ENCODE results near the gene TPRX1.
"Not testable (repeated sequence)": the region's sequence is repeated elsewhere in the genome, so short reads cannot be mapped to it uniquely, and the experiment has no call there.

Gene TPRX1, protein sequence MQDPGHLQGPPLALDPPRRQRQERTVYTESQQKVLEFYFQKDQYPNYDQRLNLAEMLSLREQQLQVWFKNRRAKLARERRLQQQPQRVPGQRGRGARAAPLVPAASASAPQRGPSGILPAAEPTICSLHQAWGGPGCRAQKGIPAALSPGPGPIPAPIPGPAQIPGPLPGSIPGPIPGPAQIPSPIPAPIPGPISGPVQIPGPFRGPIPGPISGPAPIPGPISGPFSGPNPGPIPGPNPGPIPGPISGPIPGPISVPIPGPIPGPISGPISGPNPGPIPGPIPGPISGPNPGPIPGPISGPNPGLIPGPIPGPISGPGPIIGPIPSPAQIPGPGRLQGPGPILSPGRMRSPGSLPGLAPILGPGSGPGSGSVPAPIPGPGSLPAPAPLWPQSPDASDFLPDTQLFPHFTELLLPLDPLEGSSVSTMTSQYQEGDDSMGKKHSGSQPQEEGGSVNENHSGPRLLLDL

DNA sequence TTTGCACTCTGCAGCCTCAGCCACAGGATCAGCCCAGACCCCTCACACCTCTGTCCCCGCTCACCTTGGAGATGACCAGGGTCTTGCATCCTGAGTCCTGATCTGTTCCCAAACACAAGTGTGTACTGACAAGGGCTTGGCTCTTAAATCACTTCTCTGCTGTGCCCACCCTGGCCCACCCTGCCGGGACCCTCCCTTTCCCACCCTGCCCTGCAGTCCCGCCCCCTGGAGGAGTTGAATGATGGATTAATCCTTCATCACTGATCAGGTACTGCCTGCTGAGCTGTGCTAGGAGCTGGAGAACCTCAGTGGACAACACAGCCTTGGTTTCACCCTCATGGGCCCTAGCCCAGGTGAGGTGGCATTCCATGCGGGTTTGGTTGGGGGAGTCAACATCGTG is at the start of gene TPRX1:
TPRX1 (minus strand) TSS at position 101 of the 400 bp plus-strand sequence; CDS start at position 89, 12 bp downstream.
- not testable (repeated sequence) for DNase-seq

DNA sequence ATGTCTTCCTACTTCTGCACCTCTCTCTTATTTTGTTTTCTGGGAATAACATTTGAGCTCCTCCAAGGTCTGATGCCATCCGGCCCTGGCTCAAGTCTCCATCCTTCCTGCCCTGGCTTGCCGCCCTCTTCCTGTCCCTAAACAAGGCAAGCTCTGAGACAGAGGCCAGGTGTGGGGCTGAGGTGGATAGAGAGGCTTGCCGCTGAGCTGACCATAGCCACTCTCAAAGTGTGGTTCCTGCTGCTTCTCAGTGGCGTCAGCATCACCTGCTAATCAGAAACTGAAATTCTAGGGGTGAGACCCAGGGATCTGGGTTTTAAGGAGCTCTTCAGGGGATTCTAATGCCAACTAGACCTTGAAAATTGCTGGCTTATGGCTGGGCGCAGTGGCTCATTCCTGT is 48.7 kb upstream of the TPRX1 start:
- no peak for DNase-seq

DNA sequence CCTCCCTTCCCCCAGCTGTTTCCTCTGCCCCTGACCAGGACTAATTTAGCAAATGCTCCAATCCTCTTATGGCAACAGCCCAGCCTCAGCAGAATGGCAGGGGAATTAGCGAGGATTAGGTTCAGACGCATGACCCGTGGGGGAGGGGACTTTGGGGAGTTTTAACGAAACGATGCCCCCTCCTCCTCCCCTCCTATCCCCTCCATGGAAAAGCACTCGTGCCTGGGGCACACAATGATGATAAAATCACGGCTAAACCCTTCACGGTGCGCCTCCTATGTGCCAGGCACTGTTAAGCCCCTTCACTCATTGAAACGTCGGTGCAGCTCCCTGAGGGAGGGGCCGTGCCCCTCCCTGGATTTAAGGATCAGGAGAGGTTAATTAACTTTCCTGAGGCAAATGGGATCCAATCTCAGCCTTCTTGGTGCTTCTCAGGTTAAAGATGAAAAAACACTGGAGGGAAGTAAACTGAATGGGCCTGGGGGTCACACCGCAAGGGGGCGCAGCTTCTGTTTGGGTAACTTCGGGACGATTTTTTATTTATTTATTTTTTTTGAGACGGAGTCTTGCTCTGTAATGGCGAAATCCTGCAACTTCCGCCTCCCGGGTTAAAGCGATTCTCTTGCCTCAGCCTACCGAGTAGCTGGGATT is 44.6 kb upstream of the TPRX1 start:
- DNase-seq = peak; percentile 94

DNA sequence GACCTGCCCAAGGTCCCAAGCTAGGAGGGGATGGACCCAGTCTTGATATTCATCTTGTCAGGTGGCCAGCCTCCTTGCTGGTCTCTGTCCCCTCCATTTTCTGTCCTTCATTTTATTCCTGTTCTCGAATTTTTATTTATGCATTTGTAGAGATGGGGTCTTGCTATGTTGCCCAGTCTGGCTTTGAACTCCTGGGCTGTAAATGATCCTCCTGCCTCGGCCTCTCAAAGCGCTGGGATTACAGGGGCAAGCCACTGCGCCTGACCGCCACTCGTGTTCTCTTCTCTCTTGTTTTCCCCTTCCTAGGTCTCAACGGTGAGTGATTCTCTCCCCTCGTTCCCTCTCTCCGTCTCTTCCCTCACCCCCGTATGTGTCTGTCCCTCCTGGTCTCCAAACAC is 44.1 kb upstream of the TPRX1 start:
- no peak for DNase-seq

DNA sequence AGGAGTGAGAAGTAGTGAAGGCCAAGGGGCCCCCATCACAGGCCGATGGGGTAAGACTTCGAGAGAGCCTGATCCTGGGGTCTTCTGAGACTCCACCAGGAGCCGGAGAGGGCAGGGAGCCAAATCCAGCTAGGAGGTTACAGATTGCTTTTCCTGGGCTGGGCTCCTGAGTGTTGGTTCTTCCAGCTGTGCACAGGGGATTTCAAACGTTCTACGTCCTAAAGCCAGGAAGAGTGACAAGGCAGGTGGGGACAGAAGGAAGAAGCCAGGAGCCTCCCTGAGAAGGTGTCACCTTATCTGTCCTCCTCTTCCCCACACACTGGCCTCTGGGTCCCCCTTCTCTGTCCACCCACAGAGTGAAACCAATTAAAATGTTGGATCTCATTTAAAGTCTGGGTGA is 38.6 kb upstream of the TPRX1 start:
- no peak for DNase-seq

DNA sequence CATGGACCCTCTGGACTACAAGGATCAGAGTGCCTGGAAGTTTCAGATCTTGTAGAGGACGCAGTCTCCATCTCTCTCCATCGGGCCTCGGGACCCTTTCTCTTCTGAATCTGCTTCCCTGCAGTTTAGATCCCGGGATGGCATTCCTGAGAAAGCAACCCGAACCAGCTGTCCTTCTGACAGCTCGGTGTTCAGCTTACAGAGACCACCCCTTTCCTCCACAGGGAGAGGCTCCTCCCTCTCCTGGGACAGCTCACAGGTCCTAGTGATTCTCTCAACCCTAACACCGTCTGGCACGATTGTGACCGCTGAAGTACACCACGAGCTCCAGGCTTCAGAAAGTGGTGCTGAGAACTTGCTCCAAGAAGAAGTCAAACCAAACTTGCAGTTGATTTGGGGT is 35.6 kb upstream of the TPRX1 start:
- DNase-seq = peak; percentile 40

DNA sequence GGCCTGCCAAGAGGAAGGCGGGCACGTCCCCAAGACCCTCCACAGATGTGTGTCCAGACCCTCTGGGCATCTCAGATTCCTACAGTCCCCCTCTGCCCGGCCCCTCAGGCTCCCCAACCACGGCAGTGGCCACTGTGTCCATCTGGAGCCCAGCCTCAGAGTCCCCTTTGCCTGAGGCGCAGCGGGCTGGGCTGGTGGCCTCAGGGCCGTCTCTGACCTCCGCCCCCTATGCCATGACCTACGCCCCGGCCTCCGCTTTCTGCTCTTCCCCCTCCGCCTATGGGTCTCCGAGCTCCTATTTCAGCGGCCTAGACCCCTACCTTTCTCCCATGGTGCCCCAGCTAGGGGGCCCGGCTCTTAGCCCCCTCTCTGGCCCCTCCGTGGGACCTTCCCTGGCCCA is 35.1 kb upstream of the TPRX1 start:
- no peak for DNase-seq

DNA sequence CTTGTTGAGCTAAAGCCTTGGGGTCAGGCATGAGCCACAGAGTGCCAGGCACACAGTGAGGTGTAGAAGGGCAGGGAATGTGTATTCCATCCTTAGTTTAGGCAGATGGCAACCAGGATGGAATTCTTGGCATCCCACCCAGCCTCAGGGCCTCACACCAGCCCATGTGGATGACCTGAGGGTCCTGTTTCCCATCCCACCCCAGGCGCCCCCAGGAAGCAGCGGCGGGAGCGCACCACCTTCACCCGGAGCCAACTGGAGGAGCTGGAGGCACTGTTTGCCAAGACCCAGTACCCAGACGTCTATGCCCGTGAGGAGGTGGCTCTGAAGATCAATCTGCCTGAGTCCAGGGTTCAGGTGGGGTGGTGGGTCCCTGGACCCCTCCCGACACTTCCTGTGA is 31.7 kb upstream of the TPRX1 start:
- no peak for DNase-seq

DNA sequence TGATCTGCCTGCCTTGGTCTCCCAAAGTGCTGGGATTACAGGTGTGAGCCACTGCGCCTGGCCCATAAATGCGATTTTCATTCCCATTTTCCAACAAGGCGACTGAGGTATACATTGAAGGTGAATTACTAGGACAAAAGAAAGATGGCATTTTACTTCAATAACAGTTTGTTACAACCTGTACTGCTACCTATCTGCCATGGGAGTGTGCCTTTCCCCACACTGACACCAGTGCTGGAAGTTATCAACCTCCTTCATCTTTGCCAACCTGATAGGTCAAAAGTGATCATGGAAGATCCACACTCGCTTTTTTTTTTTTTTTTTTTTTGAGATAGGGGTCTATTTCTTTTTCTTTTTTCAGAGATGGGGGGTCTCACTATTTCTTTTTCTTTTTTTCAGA is 28.4 kb upstream of the TPRX1 start:
- no peak for DNase-seq

DNA sequence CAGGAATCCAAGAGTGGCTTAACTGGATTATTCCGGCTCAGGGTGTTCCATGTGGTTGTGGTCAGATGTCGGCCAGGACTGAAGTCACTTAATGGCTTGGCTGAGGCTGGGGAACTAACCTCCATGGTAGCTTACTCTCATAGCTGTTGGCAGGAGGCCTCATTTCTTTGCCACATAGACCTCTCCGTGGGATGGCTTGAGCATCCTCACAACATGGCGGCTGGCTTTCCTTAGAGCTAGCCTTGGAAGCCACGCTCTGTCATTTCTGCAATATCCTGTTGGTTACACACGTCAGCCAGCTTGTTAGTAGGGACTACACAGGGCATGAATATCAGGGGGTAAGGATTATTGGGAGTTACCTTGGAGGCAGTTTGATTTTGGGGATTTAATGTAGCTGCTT is 22.4 kb upstream of the TPRX1 start:
- no peak for DNase-seq

DNA sequence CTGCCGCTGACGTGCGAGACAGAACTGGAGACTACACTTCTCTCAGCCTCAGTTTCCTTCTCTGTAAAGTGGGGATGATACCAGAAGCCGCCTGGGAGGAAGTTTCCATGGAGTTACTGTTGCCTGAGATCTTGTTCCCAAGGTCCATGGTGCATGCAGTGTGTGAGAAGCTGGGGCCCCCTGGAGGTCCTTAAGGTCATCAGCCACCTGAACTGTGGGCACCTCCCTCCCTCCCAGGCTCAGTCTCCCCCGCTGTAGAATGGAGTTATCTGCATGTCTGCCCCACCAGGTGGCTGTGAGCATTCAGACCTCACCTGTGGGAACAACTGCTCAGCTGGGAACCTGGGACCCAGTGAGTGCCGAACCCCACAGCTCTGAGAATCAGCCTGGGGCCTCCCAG is 20.0 kb upstream of the TPRX1 start:
- DNase-seq = no peak

DNA sequence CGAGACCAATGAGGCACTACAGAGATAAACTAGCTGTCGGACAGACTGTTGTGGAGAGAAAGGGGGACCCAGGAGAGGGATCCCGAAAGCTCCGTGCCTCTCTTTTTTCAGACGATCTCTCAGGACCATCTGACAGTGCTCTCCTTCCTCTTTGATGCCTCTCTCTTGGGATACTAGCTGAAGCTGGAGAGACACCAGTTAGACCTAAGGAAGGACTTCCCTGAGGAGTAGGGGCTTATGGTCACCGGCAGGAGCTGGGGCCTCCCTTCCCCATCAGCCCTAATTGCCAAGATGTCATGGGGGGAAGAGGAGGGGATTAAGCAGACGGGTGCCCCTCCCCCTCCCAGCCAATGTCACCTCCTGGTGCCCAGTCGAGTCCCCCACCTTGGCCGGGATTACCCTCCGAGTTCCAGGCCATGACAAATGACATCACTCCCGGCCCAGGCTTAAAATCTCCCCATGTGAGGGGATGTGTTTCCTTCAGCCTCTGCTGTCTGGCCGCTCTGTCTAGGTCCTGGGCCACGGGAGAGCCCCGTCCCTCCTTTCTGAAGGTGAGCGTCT is 17.2 kb upstream of the TPRX1 start, which contains the start of gene CRX:
CRX (plus strand) TSS at position 478 of the 561 bp plus-strand sequence. CDS start 12,507 bp downstream, outside the sequence.
- no peak for DNase-seq

DNA sequence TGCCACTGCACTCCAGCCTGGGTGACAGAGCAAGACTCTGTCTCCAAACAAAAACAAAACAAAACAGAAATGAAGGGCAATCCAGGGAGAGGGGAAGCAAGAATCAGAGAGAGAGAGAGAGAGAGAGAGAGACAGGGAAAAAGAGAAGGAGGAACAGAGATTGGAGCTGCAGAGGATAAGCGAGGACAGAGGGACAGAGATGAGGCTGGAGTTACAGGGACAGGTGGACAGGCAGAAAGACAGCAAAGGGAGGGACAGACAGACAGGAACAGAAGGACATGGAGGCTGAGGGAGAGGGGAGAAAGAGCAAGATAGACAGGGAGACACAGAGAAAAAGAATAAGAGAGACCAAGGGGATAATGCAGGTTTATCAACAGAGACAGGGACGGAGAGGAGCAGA is 16.1 kb upstream of the TPRX1 start:
- DNase-seq = no peak

DNA sequence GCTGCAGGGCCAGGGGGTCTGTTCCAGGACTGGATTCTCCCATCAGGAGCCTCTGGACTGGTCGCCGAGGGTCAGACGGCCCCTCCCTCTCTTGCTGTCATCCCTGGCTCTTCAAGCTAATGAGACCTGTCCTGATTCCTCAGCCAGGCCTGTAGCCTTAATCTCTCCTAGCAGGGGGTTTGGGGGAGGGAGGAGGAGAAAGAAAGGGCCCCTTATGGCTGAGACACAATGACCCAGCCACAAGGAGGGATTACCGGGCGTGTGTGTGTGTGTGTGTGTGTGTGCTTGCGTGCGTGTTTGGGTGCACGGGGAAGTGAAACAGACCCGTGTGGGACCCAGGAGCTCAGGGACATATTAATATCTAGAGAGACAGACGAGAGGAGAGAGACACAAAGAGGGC is 15.5 kb upstream of the TPRX1 start:
- peak; percentile 36 for DNase-seq

DNA sequence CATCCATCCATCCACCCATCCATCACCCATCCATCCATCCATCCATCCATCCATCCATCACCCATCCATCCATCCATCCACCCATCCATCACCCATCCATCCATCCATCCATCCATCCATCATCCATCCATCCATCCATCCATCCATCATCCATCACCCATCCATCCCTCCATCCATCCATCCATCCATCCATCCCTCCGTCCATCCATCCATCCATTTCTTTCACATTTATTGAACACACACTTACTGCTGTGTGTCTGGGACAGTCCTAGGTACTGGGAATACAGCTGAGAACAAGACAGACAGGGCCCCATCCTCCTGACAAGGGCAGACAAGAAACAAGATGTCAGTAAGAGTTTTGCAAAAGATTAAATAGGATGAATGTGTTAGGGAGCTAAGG is 13.9 kb upstream of the TPRX1 start:
- DNase-seq = not testable (repeated sequence)

DNA sequence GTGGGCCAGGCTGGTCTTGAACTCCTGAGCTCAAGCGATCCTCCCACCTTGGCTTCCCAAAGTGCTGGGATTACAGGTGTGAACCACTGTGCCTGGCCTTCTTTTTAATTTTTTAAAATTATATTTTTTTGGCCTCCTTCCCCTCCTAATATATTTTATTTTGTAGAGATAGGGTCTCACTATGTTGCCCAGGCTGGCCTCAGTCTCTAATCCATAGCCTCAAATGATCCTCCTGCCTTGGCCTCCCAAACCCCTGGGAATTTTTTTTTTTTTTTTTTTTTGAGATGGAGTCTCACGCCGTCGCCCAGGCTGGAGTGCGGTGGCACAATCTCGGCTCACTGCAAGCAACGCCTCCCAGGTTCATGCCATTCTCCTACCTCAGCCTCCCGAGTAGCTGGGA is 11.9 kb upstream of the TPRX1 start:
- not testable (repeated sequence) for DNase-seq

DNA sequence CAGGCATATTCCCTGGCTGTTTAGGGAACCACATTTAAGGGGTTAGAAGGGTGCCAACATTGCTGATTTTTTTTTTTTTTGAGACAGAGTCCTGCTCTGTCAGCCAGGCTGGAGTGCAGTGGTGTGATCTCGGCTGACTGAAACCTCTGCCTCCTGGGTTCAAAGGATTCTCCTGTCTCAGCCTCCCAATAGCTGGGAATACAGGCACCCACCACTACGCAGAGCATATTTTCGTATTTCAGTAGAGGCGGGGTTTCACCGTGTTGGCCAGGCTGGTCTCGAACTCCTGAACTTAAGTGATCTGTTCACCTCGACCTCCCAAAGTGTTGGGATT is 9.6 kb upstream of the TPRX1 start:
- DNase-seq = no peak

DNA sequence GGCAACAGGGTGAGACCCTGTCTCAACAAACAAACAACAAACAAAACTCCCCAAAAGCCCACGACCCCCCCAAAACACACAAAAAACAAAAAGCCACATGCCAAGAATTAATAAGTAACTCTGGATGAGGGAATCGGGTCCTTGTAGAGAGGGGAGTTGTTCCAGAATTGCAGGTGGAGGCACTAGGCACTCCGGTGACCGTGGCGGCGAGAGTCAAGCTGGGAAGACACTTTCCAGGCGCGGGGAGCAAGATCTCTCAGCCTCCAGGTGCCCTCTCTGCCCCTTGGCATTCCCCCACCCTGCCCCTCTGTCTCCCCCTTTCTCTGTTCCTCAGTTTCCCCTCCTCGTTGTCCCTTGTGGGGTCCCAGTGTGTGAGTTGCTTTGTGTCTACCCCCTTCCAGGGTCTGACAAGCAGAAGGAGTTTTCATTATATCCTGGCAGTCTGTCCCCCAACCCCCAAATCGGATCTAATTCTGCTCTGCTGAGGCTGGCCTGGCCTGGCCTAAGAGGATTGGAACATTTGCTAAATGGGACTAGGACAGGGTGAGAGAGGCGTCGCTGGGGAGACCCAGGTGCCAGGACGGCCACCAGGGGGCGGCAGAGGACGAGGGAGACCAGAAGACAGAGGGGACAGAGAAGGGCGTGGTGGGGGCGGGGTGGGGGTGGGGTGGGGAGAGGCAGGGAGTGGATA is 9.1 kb upstream of the TPRX1 start:
- DNase-seq = peak; percentile 28

DNA sequence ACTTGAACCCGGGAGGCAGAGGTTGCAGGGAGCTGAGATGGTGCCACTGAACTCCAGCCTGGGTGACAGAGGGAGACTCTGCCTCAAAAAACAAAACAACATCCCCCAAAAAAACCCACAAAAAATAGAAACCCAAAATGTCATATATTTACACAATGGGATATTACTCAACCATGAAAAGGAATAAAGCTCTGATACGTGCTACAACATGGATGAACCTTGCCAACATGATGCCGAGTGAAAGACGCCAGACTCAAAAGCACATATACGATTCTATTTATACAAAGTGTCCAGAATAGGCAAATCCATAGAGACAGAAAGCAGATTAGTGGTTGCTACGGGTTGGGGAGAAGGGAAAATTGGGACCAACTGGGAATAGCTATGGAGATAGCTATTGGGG is 2.1 kb upstream of the TPRX1 start:
- DNase-seq = no peak

DNA sequence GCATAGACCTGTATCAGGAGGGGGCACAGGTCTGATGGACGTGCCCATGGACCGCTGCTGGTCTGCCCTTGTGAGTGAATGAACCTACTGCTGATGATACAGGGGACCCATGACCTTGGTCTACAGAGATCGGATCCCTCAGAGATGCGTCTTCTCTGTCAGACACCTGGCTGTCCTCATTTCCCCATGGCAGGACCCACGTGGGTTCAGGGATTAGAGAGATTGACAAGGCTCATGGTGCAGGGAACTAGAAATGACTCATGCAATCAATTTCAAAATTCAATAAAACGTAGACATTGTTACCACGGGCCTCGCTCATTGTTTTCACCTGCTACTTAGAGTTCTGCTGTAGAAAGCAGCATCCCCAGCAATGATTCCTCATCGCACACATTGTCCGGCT is 962 bp upstream of the TPRX1 start:
- DNase-seq = no peak

DNA sequence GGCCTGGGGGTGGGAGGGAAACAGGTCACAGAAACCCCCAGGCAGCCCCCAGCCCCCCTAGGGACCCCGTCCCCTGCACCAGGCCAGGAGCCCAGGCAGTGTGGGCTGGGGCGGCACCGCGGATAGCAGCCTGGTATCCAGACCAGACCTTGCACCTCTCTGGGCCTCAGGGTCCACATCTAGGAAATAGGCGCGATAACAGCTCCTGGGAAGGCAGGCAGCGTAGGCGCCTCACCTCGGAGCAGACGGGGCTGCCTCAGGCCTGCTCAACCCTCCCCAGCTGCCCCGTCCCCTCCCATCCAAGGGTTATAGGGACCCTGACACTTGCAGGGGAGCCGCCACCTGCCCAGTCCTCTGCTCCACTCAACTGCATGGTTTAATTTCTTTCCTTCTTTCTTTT is 680 bp downstream of the TPRX1 start:
- not testable (repeated sequence) for DNase-seq

DNA sequence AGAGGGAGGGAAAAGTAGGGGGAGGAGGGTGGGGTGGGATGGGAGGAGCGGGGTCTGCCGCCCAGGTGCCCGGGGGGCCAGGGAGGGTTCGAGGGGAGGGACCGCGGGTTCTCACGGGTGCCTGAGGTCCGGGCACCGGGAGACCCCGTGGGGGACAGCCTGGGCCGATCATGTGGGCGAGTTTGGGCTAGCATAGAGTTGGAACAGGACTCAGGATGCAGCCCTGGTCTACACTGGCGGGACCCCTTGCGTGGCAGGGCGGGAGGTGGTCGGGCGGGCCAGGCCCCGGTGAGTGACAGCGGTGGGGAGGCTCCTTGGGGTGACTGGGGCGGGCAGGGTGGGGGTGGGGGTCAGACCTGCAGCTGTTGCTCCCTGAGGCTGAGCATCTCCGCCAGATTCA is 1.2 kb downstream of the TPRX1 start:
- DNase-seq = not testable (repeated sequence)

DNA sequence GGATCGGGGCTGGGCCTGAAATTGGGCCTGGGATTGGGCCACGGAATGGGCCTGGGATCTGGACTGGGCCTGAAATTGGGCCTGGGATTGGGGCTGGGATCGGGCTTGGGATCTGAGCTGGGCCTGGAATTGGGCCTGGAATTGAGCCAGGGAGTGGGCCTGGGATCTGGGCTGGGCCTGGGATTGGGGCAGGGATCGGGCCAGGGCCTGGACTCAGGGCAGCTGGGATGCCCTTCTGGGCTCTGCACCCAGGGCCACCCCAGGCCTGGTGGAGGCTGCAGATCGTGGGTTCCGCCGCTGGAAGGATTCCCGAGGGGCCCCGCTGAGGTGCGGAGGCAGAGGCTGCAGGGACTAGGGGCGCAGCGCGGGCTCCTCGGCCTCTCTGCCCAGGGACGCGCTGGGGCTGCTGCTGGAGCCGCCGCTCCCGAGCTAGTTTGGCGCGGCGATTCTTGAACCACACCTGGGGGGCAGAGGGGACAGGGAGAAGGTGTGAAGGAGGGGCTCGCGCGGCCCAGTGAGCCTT is 1.8 kb downstream of the TPRX1 start:
- DNase-seq = no peak

All from NCI-H524 treated with DMSO at 0.1 percent for 48 hours (cell line).